Trophoblast cell (in vitro differentiated cells and primary cell): Measurements from ENCODE around the gene GOLT1A.

Source experiments
- DNase-seq, 2 donors: peaks; one replicate each; pipeline ENCODE4 v3.0.0-alpha.2; 2016
- H2AFZ ChIP-seq: 2 replicates; pipeline ENCODE4 v1.6.1; 2013; ENCODE audit warnings: low read length, moderate library complexity, mild to moderate bottlenecking; ENCODE audit not compliant: insufficient read depth, poor library complexity
- H2AK5ac ChIP-seq: 2 replicates; pipeline ENCODE4 v1.6.1; 2013; ENCODE audit warnings: mild to moderate bottlenecking, low read length
- H2BK120ac ChIP-seq: 2 replicates; pipeline ENCODE4 v1.6.1; 2013; ENCODE audit warnings: low read length, mild to moderate bottlenecking, moderate library complexity; ENCODE audit not compliant: insufficient read depth, poor library complexity
- H2BK12ac ChIP-seq: 2 replicates; pipeline ENCODE4 v1.6.1; 2013; ENCODE audit warnings: mild to moderate bottlenecking, low read length, moderate library complexity
- H2BK5ac ChIP-seq: 2 replicates; pipeline ENCODE4 v1.6.1; 2013; ENCODE audit warnings: low read length, low read depth, moderate library complexity, mild to moderate bottlenecking; ENCODE audit not compliant: poor library complexity
- H3K14ac ChIP-seq: 2 replicates; pipeline ENCODE4 v1.6.1; 2013; ENCODE audit warnings: mild to moderate bottlenecking, low read length
- H3K18ac ChIP-seq: 2 replicates; pipeline ENCODE4 v1.6.1; 2013; ENCODE audit warnings: mild to moderate bottlenecking, low read length
- H3K23ac ChIP-seq: 2 replicates; pipeline ENCODE4 v1.6.1; 2013; ENCODE audit warnings: low read length
- H3K27ac ChIP-seq: 2 replicates; pipeline ENCODE4 v1.5.1; 2013; ENCODE audit warnings: low read depth, mild to moderate bottlenecking, inconsistent platforms, low read length, moderate library complexity
- H3K27me3 ChIP-seq: 2 replicates; pipeline ENCODE4 v1.6.1; 2013; ENCODE audit warnings: inconsistent platforms, mild to moderate bottlenecking, low read length, moderate library complexity; ENCODE audit not compliant: insufficient read depth
- H3K36me3 ChIP-seq, 2 experiments: 1 replicate in 1 of 2; 2 replicates in 1 of 2; pipeline ENCODE4 v1.6.1; 2013; ENCODE audit warnings: low read length in 2 of 2, mild to moderate bottlenecking in 2 of 2, moderate library complexity in 1 of 2; ENCODE audit not compliant: insufficient read depth in 2 of 2, control insufficient read depth in 1 of 2
- H3K4ac ChIP-seq: 2 replicates; pipeline ENCODE4 v1.6.1; 2013; ENCODE audit warnings: low read depth, mild to moderate bottlenecking, low read length, moderate library complexity
- H3K4me1 ChIP-seq, 2 experiments: 1 replicate in 1 of 2; 2 replicates in 1 of 2; pipeline ENCODE4 v1.6.1; 2013; ENCODE audit warnings: low read length in 2 of 2, mild to moderate bottlenecking in 2 of 2, moderate library complexity in 1 of 2; ENCODE audit not compliant: insufficient read depth in 2 of 2, control insufficient read depth in 1 of 2
- H3K4me2 ChIP-seq: 2 replicates; pipeline ENCODE4 v1.6.1; 2013; ENCODE audit warnings: inconsistent platforms, mild to moderate bottlenecking, low read length, moderate library complexity
- H3K4me3 ChIP-seq: 2 replicates; pipeline ENCODE4 v1.5.1; 2013; ENCODE audit warnings: mild to moderate bottlenecking, low read depth, low read length, inconsistent platforms
- H3K79me1 ChIP-seq: one replicate; pipeline ENCODE4 v1.6.1; 2013; ENCODE audit warnings: low read length
- H3K79me2 ChIP-seq: 2 replicates; pipeline ENCODE4 v1.6.1; 2013; ENCODE audit warnings: low read length, mild to moderate bottlenecking; ENCODE audit not compliant: control insufficient read depth, insufficient read depth, poor library complexity
- H3K9ac ChIP-seq: 2 replicates; pipeline ENCODE4 v1.6.1; 2013; ENCODE audit warnings: mild to moderate bottlenecking, low read length
- H3K9me3 ChIP-seq: 2 replicates; pipeline ENCODE4 v1.6.1; 2013; ENCODE audit warnings: low read depth, mild to moderate bottlenecking, control low read depth, inconsistent platforms, low read length; ENCODE audit not compliant: insufficient read depth
- H4K12ac ChIP-seq: 2 replicates; pipeline ENCODE4 v1.6.1; 2013; ENCODE audit warnings: low read depth, mild to moderate bottlenecking, low read length, moderate library complexity
- H4K8ac ChIP-seq: 2 replicates; pipeline ENCODE4 v1.6.1; 2013; ENCODE audit warnings: low read depth, mild to moderate bottlenecking, low read length, moderate library complexity
- H4K91ac ChIP-seq: one replicate; pipeline ENCODE4 v1.6.1; 2013; ENCODE audit warnings: low read depth, mild to moderate bottlenecking, low read length, moderate library complexity
- WGBS: extraction: QIAGEN DNeasy Blood & Tissue Kit; methylation state at CpG from one replicate; pipeline ENCODE4 v1.1.7; 2013; ENCODE audit warnings: missing lambda C conversion rate; ENCODE audit not compliant: insufficient read length, insufficient coverage; ENCODE audit errors: extremely low coverage; 5-methylcytosine and 5-hydroxymethylcytosine counted together

Gene GOLT1A

GRCh38 chr1:204222764-204223055 is 8.9 kb upstream of the GOLT1A start:
- no peak overlapping the region for H2BK12ac ChIP-seq
- H3K4me3 ChIP-seq: no peak overlapping the region
- no peak overlapping the region for H2BK120ac ChIP-seq
- H3K9me3 ChIP-seq: no peaks in the 10 kb centered on the region
- H3K23ac ChIP-seq: no peak overlapping the region
- H4K91ac ChIP-seq: no peak overlapping the region
- no CpG with 5 or more reads among the region's 3 CpGs for WGBS
- H3K9ac ChIP-seq: no peak overlapping the region
- no peak overlapping the region for H2AK5ac ChIP-seq
- no peaks in the 10 kb centered on the region for H3K79me2 ChIP-seq
- no peaks in the 10 kb centered on the region for H3K79me1 ChIP-seq
- no peak for DNase-seq
- H3K4me1 ChIP-seq: peaks cover 0 to 5% of the 10 kb centered on the region in 2 experiments
- peaks cover 24 to 33% of the 10 kb centered on the region in 2 experiments for H3K36me3 ChIP-seq
- no peak overlapping the region for H3K4me2 ChIP-seq
- no peak overlapping the region for H4K12ac ChIP-seq
- no peak overlapping the region for H3K18ac ChIP-seq
- H4K8ac ChIP-seq: no peak overlapping the region
- H3K14ac ChIP-seq: no peak overlapping the region
- no peak overlapping the region for H3K27ac ChIP-seq
- H2AFZ ChIP-seq: no peak overlapping the region
- no peak overlapping the region for H3K4ac ChIP-seq
- H3K27me3 ChIP-seq: no peaks in the 10 kb centered on the region
- no peak overlapping the region for H2BK5ac ChIP-seq

GRCh38 chr1:204222006-204222763 is 8.4 kb upstream of the GOLT1A start:
- Histone ChIP-seq H3K4me3 (no peak overlapping the region), H3K4me1 (peaks cover 0 to 5% of the 10 kb centered on the region in 2 experiments), H4K91ac (no peak overlapping the region), H3K9ac (no peak overlapping the region), H3K14ac (no peak overlapping the region), H3K36me3 (peaks cover 22 to 30% of the 10 kb centered on the region in 2 experiments), H4K12ac (no peak overlapping the region), H2BK120ac (no peak overlapping the region), H3K4me2 (no peak overlapping the region), H3K9me3 (no peaks in the 10 kb centered on the region), H2BK5ac (no peak overlapping the region), H3K18ac (no peak overlapping the region), H4K8ac (no peak overlapping the region), H3K27me3 (no peaks in the 10 kb centered on the region), H3K23ac (no peak overlapping the region), H2AK5ac (no peak overlapping the region), H2AFZ (no peak overlapping the region), H3K79me1 (no peaks in the 10 kb centered on the region), H2BK12ac (no peak overlapping the region), H3K79me2 (no peaks in the 10 kb centered on the region), H3K4ac (no peak overlapping the region), H3K27ac (no peak overlapping the region)
- DNase-seq: no peak
- WGBS: no CpG with 5 or more reads among the region's 8 CpGs

DNA sequence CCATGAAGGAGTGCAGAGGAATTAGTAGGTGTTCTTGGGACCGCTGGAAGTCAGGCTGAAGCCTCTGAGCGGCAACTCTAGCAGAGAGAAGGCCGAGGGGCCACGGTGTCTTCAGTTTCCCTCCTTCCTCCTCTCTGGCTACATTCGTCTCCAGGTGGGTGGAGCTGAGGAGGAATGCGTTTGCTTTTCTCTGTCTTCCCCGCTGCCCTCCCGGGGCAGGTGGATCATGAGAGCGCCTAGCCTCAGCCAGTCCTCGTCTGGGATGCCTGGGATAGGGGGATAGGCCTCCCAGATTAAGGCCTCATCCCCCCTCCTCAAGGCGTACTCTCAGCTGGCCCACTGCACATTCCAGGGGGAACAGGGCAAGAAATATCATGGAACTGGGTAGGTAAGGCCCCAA is 7.5 kb upstream of the GOLT1A start:
- Histone ChIP-seq H3K9me3 (no peaks in the 10 kb centered on the region), H2BK120ac (no peak overlapping the region), H3K27ac (no peak overlapping the region), H4K8ac (no peak overlapping the region), H2AK5ac (no peak overlapping the region), H3K4me3 (no peak overlapping the region), H3K4me2 (no peak overlapping the region), H4K12ac (no peak overlapping the region), H4K91ac (no peak overlapping the region), H3K18ac (no peak overlapping the region), H2BK5ac (no peak overlapping the region), H2BK12ac (no peak overlapping the region), H3K4me1 (peaks cover 0 to 3% of the 10 kb centered on the region in 2 experiments), H3K9ac (no peak overlapping the region), H2AFZ (no peak overlapping the region), H3K79me2 (no peaks in the 10 kb centered on the region), H3K4ac (no peak overlapping the region), H3K36me3 (peaks cover 22 to 26% of the 10 kb centered on the region in 2 experiments), H3K27me3 (no peaks in the 10 kb centered on the region), H3K79me1 (no peaks in the 10 kb centered on the region), H3K14ac (no peak overlapping the region), H3K23ac (no peak overlapping the region)
- DNase-seq: no peak
- no CpG with 5 or more reads among the region's 11 CpGs for WGBS

DNA sequence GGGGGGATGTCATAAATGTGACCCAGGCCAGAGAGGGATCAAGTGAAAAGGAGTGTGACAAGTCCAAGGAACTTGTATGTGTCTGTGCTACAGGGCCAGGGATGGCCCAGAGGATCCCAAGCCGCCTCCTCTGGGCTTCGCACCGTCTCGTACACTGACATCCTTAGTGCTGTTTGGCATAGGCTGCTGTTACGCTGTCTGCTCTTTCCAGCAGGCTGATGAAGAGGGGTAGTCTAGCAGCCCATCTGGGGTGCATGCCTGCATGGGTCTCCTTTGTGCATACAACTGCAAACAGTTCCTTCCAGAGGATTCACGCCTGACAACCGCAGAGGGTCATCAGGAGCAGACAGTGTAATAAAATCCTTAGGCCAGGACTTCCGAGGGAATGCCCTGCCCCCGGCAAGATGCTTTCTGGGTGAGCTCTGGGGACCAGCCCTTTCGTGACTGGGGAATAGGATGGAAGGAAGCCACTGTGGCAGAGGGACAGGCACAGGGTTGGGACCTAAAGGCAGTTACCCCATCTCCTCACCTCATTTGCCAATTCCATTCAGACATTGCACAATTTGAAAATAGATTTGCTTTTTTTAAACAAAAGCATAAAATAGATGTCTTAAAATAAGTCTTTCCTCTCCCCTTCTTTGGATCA is 6.3 kb upstream of the GOLT1A start:
- no peak overlapping the region for H2BK12ac ChIP-seq
- no peaks in the 10 kb centered on the region for H3K4me1 ChIP-seq
- no peak overlapping the region for H2AK5ac ChIP-seq
- H4K91ac ChIP-seq: no peak overlapping the region
- no peak overlapping the region for H3K18ac ChIP-seq
- peaks cover 20 to 21% of the 10 kb centered on the region in 2 experiments for H3K36me3 ChIP-seq
- H3K9ac ChIP-seq: no peak overlapping the region
- H3K4me3 ChIP-seq: no peak overlapping the region
- H2BK120ac ChIP-seq: no peak overlapping the region
- H3K14ac ChIP-seq: no peak overlapping the region
- H3K4ac ChIP-seq: no peak overlapping the region
- H3K27me3 ChIP-seq: no peaks in the 10 kb centered on the region
- H4K8ac ChIP-seq: no peak overlapping the region
- H3K79me1 ChIP-seq: no peaks in the 10 kb centered on the region
- H2BK5ac ChIP-seq: no peak overlapping the region
- no peak for DNase-seq
- WGBS: no CpG with 5 or more reads among the region's 10 CpGs
- H2AFZ ChIP-seq: no peak overlapping the region
- no peak overlapping the region for H3K4me2 ChIP-seq
- no peaks in the 10 kb centered on the region for H3K79me2 ChIP-seq
- no peaks in the 10 kb centered on the region for H3K9me3 ChIP-seq
- no peak overlapping the region for H3K23ac ChIP-seq
- H3K27ac ChIP-seq: no peak overlapping the region
- no peak overlapping the region for H4K12ac ChIP-seq
